ENCODE data around the gene TMEM178B.
"Not testable (repeated sequence)": the region's sequence is repeated elsewhere in the genome, so short reads cannot be mapped to it uniquely, and the experiment has no call there.

Gene TMEM178B

GRCh38 chr7:141359740-141360415 is 286.0 kb downstream of the TMEM178B start:
- no peak for DNase-seq

- no peak for DNase-seq
Measured at GRCh38 chr7:141360416-141360760, 286.5 kb downstream of the TMEM178B start.

- DNase-seq, result no peak
Measured at GRCh38 chr7:141360803-141361202, 286.9 kb downstream of the TMEM178B start.

- no peak for DNase-seq
Measured at GRCh38 chr7:141361479-141361878, 287.6 kb downstream of the TMEM178B start.

GRCh38 chr7:141361960-141362359 is 288.1 kb downstream of the TMEM178B start:
- no peak for DNase-seq

- DNase-seq, result no peak
Measured at GRCh38 chr7:141362580-141363435, 288.9 kb downstream of the TMEM178B start.

GRCh38 chr7:141363748-141364147 is 289.9 kb downstream of the TMEM178B start:
- DNase-seq, result no peak

- DNase-seq, result no peak
Measured at GRCh38 chr7:141366091-141366621, 292.3 kb downstream of the TMEM178B start.

GRCh38 chr7:141369422-141369821 is 295.6 kb downstream of the TMEM178B start:
- DNase-seq, result no peak

- no peak for DNase-seq
Measured at GRCh38 chr7:141370178-141370577, 296.3 kb downstream of the TMEM178B start.

- no peak for DNase-seq
Measured at GRCh38 chr7:141370650-141371049, 296.8 kb downstream of the TMEM178B start.

GRCh38 chr7:141374425-141374824 is 300.6 kb downstream of the TMEM178B start:
- no peak for DNase-seq

- no peak for DNase-seq
Measured at GRCh38 chr7:141375442-141375841, 301.6 kb downstream of the TMEM178B start.

- DNase-seq, result no peak
Measured at GRCh38 chr7:141377906-141378305, 304.0 kb downstream of the TMEM178B start.

- DNase-seq, result no peak
Measured at GRCh38 chr7:141378405-141378804, 304.5 kb downstream of the TMEM178B start.

- no peak for DNase-seq
Measured at GRCh38 chr7:141381794-141382427, 308.0 kb downstream of the TMEM178B start.

GRCh38 chr7:141383356-141383755 is 309.5 kb downstream of the TMEM178B start:
- DNase-seq, result not testable (repeated sequence)

- DNase-seq, result no peak
Measured at GRCh38 chr7:141386881-141387280, 313.0 kb downstream of the TMEM178B start.

GRCh38 chr7:141387521-141388217 is 313.8 kb downstream of the TMEM178B start:
- DNase-seq, result no peak

- no peak for DNase-seq
Measured at GRCh38 chr7:141389140-141389796, 315.4 kb downstream of the TMEM178B start.

- DNase-seq, result no peak
Measured at GRCh38 chr7:141390339-141390738, 316.5 kb downstream of the TMEM178B start.

- DNase-seq, result no peak
Measured at GRCh38 chr7:141393056-141393455, 319.2 kb downstream of the TMEM178B start.
